KMS-11 (cell line): ENCODE data around the gene CRYBG1.
"Not testable (repeated sequence)": the region's sequence is repeated elsewhere in the genome, so short reads cannot be mapped to it uniquely, and the experiment has no call there.

ENCODE experiments used
- H2AFZ ChIP-seq: fragments of 200-600 bp; sonication (generic); 2 replicates; pipeline ENCODE4 v1.6.1; 2016; ENCODE audit warnings: antibody characterized with exemption, mixed run types, low read depth
- H3K27ac ChIP-seq: fragments of 200-600 bp; sonication (generic); 2 replicates; pipeline ENCODE4 v1.6.1; 2016; ENCODE audit warnings: mild to moderate bottlenecking, mixed run types
- H3K27me3 ChIP-seq: fragments of 200-600 bp; sonication (generic); 2 replicates; pipeline ENCODE4 v1.6.1; 2017; ENCODE audit warnings: mild to moderate bottlenecking, low read depth, mixed run types, moderate library complexity; ENCODE audit not compliant: insufficient read depth
- H3K36me3 ChIP-seq: fragments of 200-600 bp; sonication (generic); 2 replicates; pipeline ENCODE4 v1.6.1; 2017; ENCODE audit warnings: mild to moderate bottlenecking, mixed run types; ENCODE audit not compliant: insufficient read depth
- H3K4me1 ChIP-seq: fragments of 200-600 bp; sonication (generic); 2 replicates; pipeline ENCODE4 v1.6.1; 2016; ENCODE audit warnings: mild to moderate bottlenecking, low read depth, mixed run types; ENCODE audit not compliant: poor library complexity, severe bottlenecking
- H3K4me2 ChIP-seq: fragments of 200-600 bp; sonication (generic); 2 replicates; pipeline ENCODE4 v1.7.0; 2016; ENCODE audit warnings: mild to moderate bottlenecking, mixed run types
- H3K4me3 ChIP-seq: fragments of 200-600 bp; sonication (generic); IDR thresholded peaks from 2 replicates; pipeline ENCODE4 v1.6.1; 2017; ENCODE audit warnings: low read depth, low read length, mixed read lengths; ENCODE audit not compliant: insufficient read depth
- H3K79me2 ChIP-seq: fragments of 200-600 bp; sonication (generic); 2 replicates; pipeline ENCODE4 v1.6.1; 2016; ENCODE audit warnings: low read depth, mixed run types; ENCODE audit not compliant: insufficient read depth
- H3K9ac ChIP-seq: fragments of 200-600 bp; sonication (generic); 2 replicates; pipeline ENCODE4 v1.6.1; 2016; ENCODE audit warnings: mild to moderate bottlenecking, mixed run types
- H4K20me1 ChIP-seq: fragments of 200-600 bp; sonication (generic); 2 replicates; pipeline ENCODE4 v1.6.1; 2016; ENCODE audit warnings: mild to moderate bottlenecking, mixed run types; ENCODE audit not compliant: insufficient read depth
- TF ChIP-seq, protein P1 (sequence below): fragments of 200-600 bp; sonication (generic); conservative IDR thresholded peaks from 2 replicates; pipeline ENCODE4 v1.6.1; 2017; ENCODE audit warnings: low read depth, mild to moderate bottlenecking, antibody characterized with exemption, low read length, moderate library complexity, mixed read lengths

CRYBG1 gene

GRCh38 chr6:106579281-106579680, 218.8 kb downstream of the CRYBG1 start:
- no peak overlapping the region for H3K27ac ChIP-seq
- no peaks in the 10 kb centered on the region for H3K36me3 ChIP-seq
- H3K27me3 ChIP-seq = no peaks in the 10 kb centered on the region
- no peak overlapping the region for H2AFZ ChIP-seq
- no peaks in the 10 kb centered on the region for H3K79me2 ChIP-seq
- H4K20me1 ChIP-seq = no peaks in the 10 kb centered on the region
- H3K4me1 ChIP-seq = no peaks in the 10 kb centered on the region
- TF ChIP-seq, protein P1, sequence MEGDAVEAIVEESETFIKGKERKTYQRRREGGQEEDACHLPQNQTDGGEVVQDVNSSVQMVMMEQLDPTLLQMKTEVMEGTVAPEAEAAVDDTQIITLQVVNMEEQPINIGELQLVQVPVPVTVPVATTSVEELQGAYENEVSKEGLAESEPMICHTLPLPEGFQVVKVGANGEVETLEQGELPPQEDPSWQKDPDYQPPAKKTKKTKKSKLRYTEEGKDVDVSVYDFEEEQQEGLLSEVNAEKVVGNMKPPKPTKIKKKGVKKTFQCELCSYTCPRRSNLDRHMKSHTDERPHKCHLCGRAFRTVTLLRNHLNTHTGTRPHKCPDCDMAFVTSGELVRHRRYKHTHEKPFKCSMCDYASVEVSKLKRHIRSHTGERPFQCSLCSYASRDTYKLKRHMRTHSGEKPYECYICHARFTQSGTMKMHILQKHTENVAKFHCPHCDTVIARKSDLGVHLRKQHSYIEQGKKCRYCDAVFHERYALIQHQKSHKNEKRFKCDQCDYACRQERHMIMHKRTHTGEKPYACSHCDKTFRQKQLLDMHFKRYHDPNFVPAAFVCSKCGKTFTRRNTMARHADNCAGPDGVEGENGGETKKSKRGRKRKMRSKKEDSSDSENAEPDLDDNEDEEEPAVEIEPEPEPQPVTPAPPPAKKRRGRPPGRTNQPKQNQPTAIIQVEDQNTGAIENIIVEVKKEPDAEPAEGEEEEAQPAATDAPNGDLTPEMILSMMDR = no peak
- no peak overlapping the region for H3K9ac ChIP-seq
- no peak overlapping the region for H3K4me3 ChIP-seq
- H3K4me2 ChIP-seq = no peak overlapping the region

- H2AFZ ChIP-seq = no peak overlapping the region
- H3K4me3 ChIP-seq = no peak overlapping the region
- no peaks in the 10 kb centered on the region for H3K4me1 ChIP-seq
- no peaks in the 10 kb centered on the region for H4K20me1 ChIP-seq
- no peaks in the 10 kb centered on the region for H3K27me3 ChIP-seq
- H3K79me2 ChIP-seq = no peaks in the 10 kb centered on the region
- H3K36me3 ChIP-seq = no peaks in the 10 kb centered on the region
- no peak overlapping the region for H3K9ac ChIP-seq
- TF ChIP-seq, protein P1 = no peak
- no peak overlapping the region for H3K27ac ChIP-seq
- H3K4me2 ChIP-seq = no peak overlapping the region
These were observed 221.0 kb downstream of the CRYBG1 start for GRCh38 chr6:106581468-106581867.

- Histone ChIP-seq H3K36me3 (no peaks in the 10 kb centered on the region), H3K9ac (no peak overlapping the region), H3K4me3 (no peak overlapping the region), H3K27me3 (no peaks in the 10 kb centered on the region), H4K20me1 (no peaks in the 10 kb centered on the region), H3K4me2 (no peak overlapping the region), H3K27ac (no peak overlapping the region), H2AFZ (no peak overlapping the region), H3K4me1 (no peaks in the 10 kb centered on the region), H3K79me2 (no peaks in the 10 kb centered on the region)
- TF ChIP-seq, protein P1 = no peak
These were observed 226.4 kb downstream of the CRYBG1 start for GRCh38 chr6:106586815-106587415.

DNA sequence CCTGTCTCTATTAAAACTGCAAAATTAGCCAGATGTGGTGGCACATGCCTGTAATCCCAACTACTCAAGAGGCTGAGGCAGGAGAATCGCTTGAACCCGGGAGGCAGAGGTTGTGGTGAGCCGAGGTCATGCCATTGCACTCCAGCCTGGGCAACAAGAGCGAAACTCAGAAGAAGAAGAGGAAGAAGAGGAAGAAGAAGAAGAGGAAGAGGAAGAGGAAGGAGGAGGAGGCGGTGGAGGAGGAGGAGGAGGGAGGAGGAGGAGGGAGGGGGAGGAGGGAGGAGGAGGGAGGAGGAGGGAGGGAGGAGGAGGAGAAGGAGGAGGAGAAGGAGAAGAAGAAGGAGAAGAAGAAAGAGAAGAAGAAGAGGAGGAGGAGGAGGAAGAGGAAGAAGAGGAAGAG, 228.4 kb downstream of the CRYBG1 start:
- not testable (repeated sequence) for H3K79me2 ChIP-seq, H2AFZ ChIP-seq, H3K4me3 ChIP-seq, H3K4me2 ChIP-seq, H4K20me1 ChIP-seq, H3K9ac ChIP-seq, H3K27ac ChIP-seq, H3K27me3 ChIP-seq, H3K4me1 ChIP-seq, H3K36me3 ChIP-seq

DNA sequence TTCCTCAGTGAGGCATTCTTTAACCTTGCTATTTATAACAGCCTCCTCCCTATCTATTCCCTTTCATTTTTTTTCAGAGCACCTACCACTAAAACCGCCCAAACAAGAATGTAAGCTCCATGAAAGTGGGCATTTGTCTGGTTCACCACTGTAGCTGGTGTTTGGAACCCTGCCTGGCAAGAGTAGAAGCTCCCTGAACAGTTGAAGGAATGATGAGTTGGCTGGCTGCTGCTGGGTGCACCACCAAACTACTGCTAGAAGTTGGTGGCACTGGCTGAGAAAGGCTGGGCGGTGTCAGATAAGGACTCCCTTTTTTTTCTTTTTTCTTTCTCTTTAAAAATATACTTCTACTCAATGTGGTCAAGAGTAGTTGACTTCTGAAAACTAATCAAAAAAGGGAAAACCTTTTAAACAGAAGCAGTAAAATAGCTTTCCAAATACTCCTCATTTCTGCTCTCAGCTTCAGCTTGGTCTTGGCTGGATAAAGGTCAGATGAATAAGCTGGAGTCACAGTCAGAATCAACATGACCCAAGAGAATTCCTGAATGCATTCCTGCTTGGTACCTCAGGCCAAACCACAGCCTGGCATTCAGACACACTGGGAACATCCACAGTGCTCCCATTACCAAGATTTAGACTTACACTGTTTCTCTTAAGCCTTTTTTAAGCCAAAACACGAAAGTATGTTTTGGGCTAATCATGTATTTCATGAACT, 230.8 kb downstream of the CRYBG1 start:
- H3K4me2 ChIP-seq = no peak overlapping the region
- H3K27ac ChIP-seq = no peak overlapping the region
- H3K4me3 ChIP-seq = no peak overlapping the region

More for the DNA sequence above, 230.8 kb downstream of the CRYBG1 start:
- Histone ChIP-seq H3K4me1 (no peaks in the 10 kb centered on the region), H4K20me1 (no peaks in the 10 kb centered on the region), H3K79me2 (no peaks in the 10 kb centered on the region), H3K9ac (no peak overlapping the region), H3K36me3 (no peaks in the 10 kb centered on the region), H2AFZ (no peak overlapping the region), H3K27me3 (no peaks in the 10 kb centered on the region)
- TF ChIP-seq, protein P1 = no peak
